Astrocyte (in vitro differentiated cells and primary cell): ENCODE measurements around the gene OTUB2. TPM values are rescaled to one million over a fixed set of nuclear protein-coding genes. Genes with fewer than 3 reads are reported as not detected.

ENCODE experiments used
- DNase-seq: peaks from one replicate; pipeline ENCODE4 v3.0.0-alpha.2; 2010; ENCODE audit warnings: low read depth
- FAIRE-seq: peaks from 2 replicates; lab custom pipeline; 2011; peaks lifted over from hg19 to GRCh38; lab: Jason Lieb, UNC
- H2AFZ ChIP-seq: 2 replicates; pipeline ENCODE4 v1.6.0; 2012; ENCODE audit warnings: low read depth, low read length, inconsistent platforms
- H3K27ac ChIP-seq: 2 replicates; pipeline ENCODE4 v1.5.1; 2011; ENCODE audit warnings: low read depth, low read length, inconsistent platforms
- H3K27me3 ChIP-seq: 2 replicates; pipeline ENCODE4 v1.6.0; 2011; ENCODE audit warnings: low read length, inconsistent platforms; ENCODE audit not compliant: insufficient read depth
- H3K36me3 ChIP-seq: 2 replicates; pipeline ENCODE4 v1.5.1; 2011; ENCODE audit warnings: low read length, inconsistent platforms; ENCODE audit not compliant: insufficient read depth
- H3K4me1 ChIP-seq: 2 replicates; pipeline ENCODE4 v1.5.1; 2011; ENCODE audit warnings: low read length, inconsistent platforms; ENCODE audit not compliant: insufficient read depth
- H3K4me2 ChIP-seq: 2 replicates; pipeline ENCODE4 v1.6.0; 2012; ENCODE audit warnings: low read length, inconsistent platforms
- H3K4me3 ChIP-seq: 2 replicates; pipeline ENCODE4 v1.5.1; 2011; ENCODE audit warnings: low read depth, mild to moderate bottlenecking, low read length, inconsistent platforms; ENCODE audit not compliant: insufficient read depth
- H3K79me2 ChIP-seq: 2 replicates; pipeline ENCODE4 v1.6.0; 2012; ENCODE audit warnings: mild to moderate bottlenecking, low read length, inconsistent platforms; ENCODE audit not compliant: insufficient read depth
- H3K9ac ChIP-seq: 2 replicates; pipeline ENCODE4 v1.6.0; 2012; ENCODE audit warnings: mild to moderate bottlenecking, low read length, inconsistent platforms
- H3K9me3 ChIP-seq: 2 replicates; pipeline ENCODE4 v1.5.1; 2012; ENCODE audit warnings: low read depth, mild to moderate bottlenecking, low read length, inconsistent platforms; ENCODE audit not compliant: insufficient read depth
- H4K20me1 ChIP-seq: 2 replicates; pipeline ENCODE4 v1.6.0; 2012; ENCODE audit warnings: low read length, inconsistent platforms; ENCODE audit not compliant: insufficient read depth
- H3K27ac Mint-ChIP-seq: one replicate; pipeline ENCODE4 v1.8.0; 2021; ENCODE audit warnings: mild to moderate bottlenecking, mixed read lengths; ENCODE audit not compliant: unreplicated experiment
- H3K27me3 Mint-ChIP-seq: one replicate; pipeline ENCODE4 v1.8.0; 2021; ENCODE audit warnings: low read depth, mixed read lengths; ENCODE audit not compliant: unreplicated experiment
- H3K36me3 Mint-ChIP-seq: one replicate; pipeline ENCODE4 v1.8.0; 2021; ENCODE audit warnings: low read depth, mixed read lengths; ENCODE audit not compliant: unreplicated experiment
- H3K4me1 Mint-ChIP-seq: one replicate; pipeline ENCODE4 v1.8.0; 2021; ENCODE audit warnings: low read depth, mixed read lengths; ENCODE audit not compliant: unreplicated experiment
- H3K4me3 Mint-ChIP-seq: one replicate; pipeline ENCODE4 v1.8.0; 2021; ENCODE audit warnings: mild to moderate bottlenecking, moderate library complexity, mixed read lengths; ENCODE audit not compliant: unreplicated experiment
- H3K9me3 Mint-ChIP-seq: one replicate; pipeline ENCODE4 v1.8.0; 2021; ENCODE audit warnings: mild to moderate bottlenecking, mixed read lengths; ENCODE audit not compliant: unreplicated experiment
- EZH2 ChIP-seq: IDR thresholded peaks from 2 replicates; pipeline ENCODE4 v1.6.1; 2012; ENCODE audit warnings: mild to moderate bottlenecking, low read length, inconsistent platforms; ENCODE audit not compliant: insufficient read depth
- total RNA-seq: library from RNA; stranded (reverse); gene quantifications from 2 replicates; pipeline ENCODE4 v1.2.1, GENCODE V29; 2021
- TF ChIP-seq, protein P1 (sequence below): IDR thresholded peaks from 2 replicates; pipeline ENCODE4 v1.5.1; 2011; ENCODE audit warnings: low read depth, mild to moderate bottlenecking, inconsistent platforms, low read length, moderate library complexity; ENCODE audit not compliant: insufficient read depth

OTUB2 gene
- total RNA-seq, 1 donor from 2014 or later = 3.3 TPM

DNA sequence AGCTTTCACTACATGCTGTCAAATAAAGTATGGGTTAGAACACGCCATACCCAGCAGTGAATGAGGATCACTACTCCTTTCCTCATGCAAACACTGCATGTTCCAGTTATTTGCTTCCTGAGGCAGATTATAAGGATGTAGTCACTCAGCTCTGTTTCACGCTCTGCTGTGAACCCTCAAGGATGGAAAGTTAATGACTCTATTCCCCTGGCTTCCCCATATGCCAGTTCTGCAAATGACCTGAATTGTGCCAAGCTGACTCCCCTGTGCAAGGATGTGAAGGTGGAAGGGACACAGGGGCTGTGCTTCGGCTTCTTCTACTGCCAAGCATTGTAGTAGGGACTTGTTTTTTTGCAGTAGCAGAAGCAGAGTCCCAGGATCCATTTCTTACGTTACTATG, 61.8 kb downstream of the OTUB2 start:
- Histone ChIP-seq H2AFZ (no peak overlapping the region), H3K4me1 (peaks cover 17% of the 10 kb centered on the region), H3K9ac (no peak overlapping the region), H3K4me2 (no peak overlapping the region), H3K27ac (no peak overlapping the region), H3K9me3 (no peaks in the 10 kb centered on the region), H4K20me1 (peaks cover 4% of the 10 kb centered on the region), H3K4me3 (no peak overlapping the region), H3K79me2 (peaks cover 4% of the 10 kb centered on the region), H3K27me3 (no peaks in the 10 kb centered on the region), H3K36me3 (no peaks in the 10 kb centered on the region)
- Mint-ChIP-seq H3K27ac (no peak overlapping the region), H3K9me3 (no peaks in the 10 kb centered on the region), H3K27me3 (no peaks in the 10 kb centered on the region), H3K4me3 (no peak overlapping the region), H3K4me1 (peaks cover 18% of the 10 kb centered on the region), H3K36me3 (peaks cover 3% of the 10 kb centered on the region)
- TF ChIP-seq EZH2 = no peak
- TF ChIP-seq, protein P1, sequence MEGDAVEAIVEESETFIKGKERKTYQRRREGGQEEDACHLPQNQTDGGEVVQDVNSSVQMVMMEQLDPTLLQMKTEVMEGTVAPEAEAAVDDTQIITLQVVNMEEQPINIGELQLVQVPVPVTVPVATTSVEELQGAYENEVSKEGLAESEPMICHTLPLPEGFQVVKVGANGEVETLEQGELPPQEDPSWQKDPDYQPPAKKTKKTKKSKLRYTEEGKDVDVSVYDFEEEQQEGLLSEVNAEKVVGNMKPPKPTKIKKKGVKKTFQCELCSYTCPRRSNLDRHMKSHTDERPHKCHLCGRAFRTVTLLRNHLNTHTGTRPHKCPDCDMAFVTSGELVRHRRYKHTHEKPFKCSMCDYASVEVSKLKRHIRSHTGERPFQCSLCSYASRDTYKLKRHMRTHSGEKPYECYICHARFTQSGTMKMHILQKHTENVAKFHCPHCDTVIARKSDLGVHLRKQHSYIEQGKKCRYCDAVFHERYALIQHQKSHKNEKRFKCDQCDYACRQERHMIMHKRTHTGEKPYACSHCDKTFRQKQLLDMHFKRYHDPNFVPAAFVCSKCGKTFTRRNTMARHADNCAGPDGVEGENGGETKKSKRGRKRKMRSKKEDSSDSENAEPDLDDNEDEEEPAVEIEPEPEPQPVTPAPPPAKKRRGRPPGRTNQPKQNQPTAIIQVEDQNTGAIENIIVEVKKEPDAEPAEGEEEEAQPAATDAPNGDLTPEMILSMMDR = no peak
- FAIRE-seq (no peak), DNase-seq (no peak)

DNA sequence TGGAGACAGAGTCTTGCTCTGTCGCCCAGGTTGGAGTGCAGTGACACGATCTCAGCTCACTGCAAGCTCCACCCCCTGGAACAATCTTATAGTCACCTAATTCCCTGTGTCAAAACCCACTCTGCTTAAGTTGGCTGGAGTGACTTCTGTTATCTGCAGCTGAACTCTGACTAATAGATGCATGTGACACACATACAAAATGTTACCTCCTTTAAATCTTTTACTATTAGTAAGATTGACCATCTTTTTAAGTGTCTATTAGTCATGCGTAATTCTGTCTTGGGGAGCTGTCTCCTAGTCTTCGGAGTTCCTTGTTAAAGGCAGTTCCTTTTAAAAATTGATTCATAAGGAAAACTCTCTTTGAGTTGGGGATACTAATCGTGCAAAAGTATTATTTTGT, 62.4 kb downstream of the OTUB2 start:
- Mint-ChIP-seq H3K9me3 (no peaks in the 10 kb centered on the region), H3K27me3 (no peaks in the 10 kb centered on the region), H3K36me3 (peaks cover 3% of the 10 kb centered on the region), H3K4me3 (no peak overlapping the region), H3K4me1 (peaks cover 18% of the 10 kb centered on the region), H3K27ac (peak overlapping the region; percentile 24)
- Histone ChIP-seq H4K20me1 (peaks cover 4% of the 10 kb centered on the region), H3K27me3 (no peaks in the 10 kb centered on the region), H2AFZ (no peak overlapping the region), H3K79me2 (no peaks in the 10 kb centered on the region), H3K27ac (no peak overlapping the region), H3K4me1 (peaks cover 17% of the 10 kb centered on the region), H3K9ac (no peak overlapping the region), H3K4me2 (peak overlapping the region; percentile 36), H3K36me3 (no peaks in the 10 kb centered on the region), H3K9me3 (no peaks in the 10 kb centered on the region), H3K4me3 (no peak overlapping the region)
- TF ChIP-seq, protein P1 = no peak
- no peak for TF ChIP-seq EZH2
- FAIRE-seq (no peak), DNase-seq (peak; percentile 69)

DNA sequence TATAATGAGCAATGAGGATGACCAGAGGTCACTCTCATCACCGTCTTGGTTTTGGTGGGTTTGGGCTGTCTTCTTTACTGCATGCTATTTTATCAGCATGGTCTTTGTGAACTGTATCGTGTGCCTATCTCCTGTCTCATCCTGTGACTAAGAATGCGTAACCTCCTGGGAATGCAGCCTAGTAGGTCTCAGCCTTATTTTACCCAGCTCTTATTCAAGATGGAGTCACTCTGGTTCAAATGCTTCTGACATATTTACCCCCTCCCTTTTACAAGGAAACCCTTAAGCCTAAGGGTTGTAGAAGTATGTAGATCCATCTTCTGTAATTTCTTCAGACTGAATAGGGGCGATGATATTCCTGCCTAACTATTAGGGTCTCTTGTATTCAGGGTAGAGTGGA, 63.3 kb downstream of the OTUB2 start:
- no peak overlapping the region for H3K4me3 ChIP-seq
- no peaks in the 10 kb centered on the region for H3K27me3 Mint-ChIP-seq
- H3K4me3 Mint-ChIP-seq = no peak overlapping the region
- H4K20me1 ChIP-seq = peaks cover 4% of the 10 kb centered on the region
- H3K4me1 Mint-ChIP-seq = peaks cover 18% of the 10 kb centered on the region
- TF ChIP-seq, protein P1 = no peak
- no peak for TF ChIP-seq EZH2
- H3K27ac Mint-ChIP-seq = no peak overlapping the region
- no peak overlapping the region for H3K9ac ChIP-seq
- no peaks in the 10 kb centered on the region for H3K79me2 ChIP-seq
- FAIRE-seq (peak; percentile 67), DNase-seq (peak; percentile 34)
- H3K4me1 ChIP-seq = peaks cover 17% of the 10 kb centered on the region
- peaks cover 3% of the 10 kb centered on the region for H3K36me3 Mint-ChIP-seq
- H3K27ac ChIP-seq = no peak overlapping the region
- H3K27me3 ChIP-seq = no peaks in the 10 kb centered on the region
- H2AFZ ChIP-seq = no peak overlapping the region
- H3K9me3 Mint-ChIP-seq = no peaks in the 10 kb centered on the region
- no peaks in the 10 kb centered on the region for H3K9me3 ChIP-seq
- peak overlapping the region; percentile 36 for H3K4me2 ChIP-seq
- H3K36me3 ChIP-seq = no peaks in the 10 kb centered on the region
